Gastrocnemius medialis (tissue), 4 donors: ENCODE measurements around the gene RAB7A.

Source experiments
- CTCF ChIP-seq, 5 experiments: fragments of 450-650 bp in 3 of 5; fragments of 200-600 bp in 2 of 5; sonication (generic) in 2 of 5; IDR thresholded peaks in 4 of 5; conservative IDR thresholded peaks in 1 of 5; 1 replicate in 4 of 5; 2 replicates in 1 of 5; pipeline ENCODE4 v1.5.1; 2016 to 2019; ENCODE audit warnings: antibody characterized with exemption in 5 of 5, mild to moderate bottlenecking in 3 of 5, moderate library complexity in 3 of 5
- POLR2A ChIP-seq, 2 donors: fragments of 450-650 bp; IDR thresholded peaks; one replicate each; pipeline ENCODE4 v1.6.1; 2017; ENCODE audit warnings: antibody characterized with exemption in 2 of 2, mild to moderate bottlenecking in 2 of 2, moderate library complexity in 2 of 2

GRCh38 chr3:128775241-128775640, 49.3 kb downstream of the RAB7A start:
- TF ChIP-seq CTCF (IDR thresholded peaks at IDR 0.05 in 4 of 5, conservative IDR thresholded peaks at IDR 0.05 in 1 of 5) (no peak), POLR2A (IDR thresholded peaks at IDR 0.05) (no peak)
